GM18861 (cell line): Measurements from ENCODE around the gene MSLN.
"Not testable (repeated sequence)": the region's sequence is repeated elsewhere in the genome, so short reads cannot be mapped to it uniquely, and the experiment has no call there.

Experiments
- ATAC-seq: cut with Tn5 transposase; IDR thresholded peaks from one replicate; pipeline ENCODE4 v1.9.1; 2021; ENCODE audit not compliant: unreplicated experiment

The MSLN gene

DNA sequence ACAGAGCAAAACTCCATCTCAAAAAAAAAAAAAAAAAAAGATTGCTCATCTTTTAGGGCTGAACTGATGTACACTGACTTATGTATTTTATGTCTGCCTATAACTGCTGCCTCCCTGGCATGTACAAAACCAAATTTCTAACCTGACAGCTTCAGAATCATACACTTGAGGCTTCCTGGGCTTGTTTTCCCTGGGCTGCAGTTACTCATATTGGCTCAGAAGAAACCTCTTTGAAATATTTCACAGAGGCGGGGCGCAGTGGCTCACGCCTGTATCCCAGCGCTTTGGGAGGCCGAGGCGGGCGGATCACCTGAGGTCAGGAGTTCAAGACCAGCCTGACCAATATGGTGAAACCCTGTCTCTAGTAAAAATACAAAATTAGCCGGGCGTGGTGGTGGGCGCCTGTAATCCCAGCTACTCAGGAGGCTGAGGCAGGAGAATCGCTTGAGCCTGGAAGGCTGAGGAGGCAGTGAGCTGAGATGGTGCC, 6.4 kb upstream of the MSLN start:
- ATAC-seq = not testable (repeated sequence)

DNA sequence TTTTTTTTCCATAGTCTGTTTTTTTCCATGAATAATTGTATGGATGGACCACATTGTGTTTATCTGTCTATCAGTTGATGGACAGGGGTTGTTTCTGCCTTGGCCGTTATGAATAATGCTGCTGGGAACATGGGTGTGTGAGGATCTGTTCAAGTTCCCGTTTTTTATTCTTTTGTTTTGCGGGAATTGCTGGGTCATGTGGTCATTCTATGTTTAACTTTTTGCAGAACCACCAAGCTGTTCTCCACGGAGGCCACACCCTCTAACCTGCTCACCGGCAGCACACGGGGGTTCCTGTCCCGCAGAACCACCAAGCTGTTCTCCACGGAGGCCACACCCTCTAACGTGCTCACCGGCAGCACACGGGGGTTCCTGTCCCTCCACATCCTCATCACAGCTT, 5.9 kb upstream of the MSLN start:
- no peak for ATAC-seq

DNA sequence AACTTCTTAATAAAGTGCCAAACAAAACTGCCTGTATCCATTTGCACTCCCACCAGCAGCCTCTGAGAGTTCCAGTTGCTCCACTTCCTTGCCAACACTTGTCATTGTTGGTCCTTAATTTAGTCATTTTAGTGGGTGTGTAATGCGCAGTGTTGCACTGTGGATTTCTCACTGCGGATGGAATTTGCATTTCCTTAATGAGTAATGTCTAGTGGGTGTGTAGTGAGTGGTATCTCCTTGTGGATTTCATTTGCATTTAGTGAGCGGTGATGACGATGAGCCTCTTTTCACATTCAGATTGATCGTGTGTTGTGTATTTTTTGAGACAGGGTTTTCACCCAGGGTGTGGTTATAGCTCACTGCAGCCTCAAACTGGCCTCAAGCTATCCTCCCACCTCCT, 4.1 kb upstream of the MSLN start:
- no peak for ATAC-seq

DNA sequence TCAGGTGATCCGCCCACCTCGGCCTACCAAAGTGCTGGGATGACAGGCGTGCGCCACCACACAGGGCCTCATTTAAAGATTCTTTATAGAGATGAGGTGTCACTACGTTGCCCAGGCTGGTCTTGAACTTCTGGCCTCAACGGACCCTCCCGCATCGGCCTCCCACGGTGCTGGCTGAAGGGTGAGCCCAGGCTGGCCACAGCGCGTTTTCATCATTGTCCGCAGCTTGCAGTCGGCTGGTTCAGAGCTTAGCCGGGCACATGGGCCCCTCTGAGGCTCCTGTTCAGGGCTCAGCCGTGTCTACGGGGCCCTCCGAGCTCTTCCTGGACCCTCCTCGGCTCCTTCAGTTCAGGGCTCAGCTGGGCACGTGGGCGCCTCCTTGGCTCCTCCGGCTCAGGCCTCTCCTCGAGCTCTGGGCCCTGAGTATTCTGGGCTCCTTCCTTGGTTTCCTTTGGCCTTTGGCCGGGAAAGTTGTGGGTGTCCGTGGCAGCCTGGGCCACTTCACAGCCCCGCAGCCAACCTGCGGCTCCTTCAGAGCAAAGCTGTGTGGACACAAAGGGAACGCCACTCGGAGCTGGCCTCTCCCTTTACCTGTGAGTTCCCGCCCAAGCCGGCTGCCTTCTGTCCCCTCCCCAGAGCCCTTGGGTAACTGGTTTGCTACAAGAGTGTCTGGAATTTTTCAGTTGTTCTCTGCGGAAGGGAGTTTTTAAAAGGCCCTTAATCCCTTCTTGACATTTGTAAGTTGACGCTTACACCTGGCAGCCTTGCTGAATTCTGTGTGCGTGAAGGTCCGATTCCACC, 1.2 kb upstream of the MSLN start:
- ATAC-seq = no peak

DNA sequence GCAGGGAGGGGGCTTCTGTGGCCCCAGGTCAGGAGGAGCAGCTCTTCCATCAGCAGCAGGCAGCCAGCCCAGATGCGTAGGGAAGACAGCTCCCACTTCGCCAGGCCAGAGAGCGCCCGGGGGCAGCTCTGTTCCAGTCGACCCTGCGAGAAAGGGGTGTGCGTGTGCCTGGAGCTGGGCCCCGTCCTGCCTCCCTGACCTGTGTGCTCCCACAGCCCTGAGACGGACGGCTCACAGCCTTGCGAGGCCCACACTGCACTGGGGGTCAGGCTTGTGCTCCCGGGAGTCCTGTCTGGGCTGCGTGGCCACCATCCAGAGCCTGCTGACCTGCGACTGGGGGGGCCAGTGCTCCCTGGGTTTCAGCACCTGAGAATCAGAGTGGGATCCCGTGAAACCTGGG, 469 bp upstream of the MSLN start:
- ATAC-seq = no peak

DNA sequence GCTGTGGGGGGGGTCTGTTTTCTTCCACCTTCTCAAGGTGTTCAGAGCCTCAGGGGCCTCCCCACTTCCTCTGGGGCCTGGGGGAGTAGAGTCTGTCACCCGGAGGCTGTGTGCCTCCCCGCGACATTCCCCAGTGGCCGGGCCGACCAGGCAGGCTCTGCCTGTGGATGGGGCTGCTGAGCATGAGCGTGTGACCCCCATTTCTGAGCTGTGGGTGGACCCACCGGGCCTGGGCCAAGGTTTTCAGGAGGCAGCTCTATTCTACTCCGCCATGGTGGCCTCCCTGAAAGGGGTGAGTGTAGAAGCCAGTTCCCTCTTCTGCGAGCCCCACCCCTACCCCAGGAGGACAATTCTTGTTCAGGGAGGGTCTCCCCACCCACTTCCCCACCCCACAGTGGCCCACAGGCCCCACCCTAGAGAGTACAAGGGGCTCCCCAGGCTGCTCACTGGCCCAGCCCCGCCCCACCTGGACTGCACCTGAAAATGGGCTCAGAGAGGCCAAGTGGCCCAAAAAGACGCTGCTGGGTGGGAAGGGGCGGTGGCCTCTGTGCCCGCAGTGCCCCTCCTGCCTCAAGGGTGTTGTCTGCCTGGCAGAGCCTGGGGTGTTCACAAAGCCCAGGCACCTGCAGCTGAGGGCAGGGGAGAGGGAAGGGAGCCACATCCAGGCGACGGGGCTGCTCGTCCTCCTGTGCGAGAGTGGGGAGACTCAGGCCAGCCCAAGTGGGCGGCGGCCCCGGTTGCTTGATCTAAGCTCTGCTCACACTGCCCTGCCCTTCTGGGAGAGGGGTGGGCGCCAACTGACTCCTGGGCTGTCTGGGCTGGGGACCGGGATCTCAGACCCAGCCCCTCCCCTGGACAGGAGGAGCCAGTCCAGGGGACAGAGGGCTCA, 1.3 kb downstream of the MSLN start:
- no peak for ATAC-seq

DNA sequence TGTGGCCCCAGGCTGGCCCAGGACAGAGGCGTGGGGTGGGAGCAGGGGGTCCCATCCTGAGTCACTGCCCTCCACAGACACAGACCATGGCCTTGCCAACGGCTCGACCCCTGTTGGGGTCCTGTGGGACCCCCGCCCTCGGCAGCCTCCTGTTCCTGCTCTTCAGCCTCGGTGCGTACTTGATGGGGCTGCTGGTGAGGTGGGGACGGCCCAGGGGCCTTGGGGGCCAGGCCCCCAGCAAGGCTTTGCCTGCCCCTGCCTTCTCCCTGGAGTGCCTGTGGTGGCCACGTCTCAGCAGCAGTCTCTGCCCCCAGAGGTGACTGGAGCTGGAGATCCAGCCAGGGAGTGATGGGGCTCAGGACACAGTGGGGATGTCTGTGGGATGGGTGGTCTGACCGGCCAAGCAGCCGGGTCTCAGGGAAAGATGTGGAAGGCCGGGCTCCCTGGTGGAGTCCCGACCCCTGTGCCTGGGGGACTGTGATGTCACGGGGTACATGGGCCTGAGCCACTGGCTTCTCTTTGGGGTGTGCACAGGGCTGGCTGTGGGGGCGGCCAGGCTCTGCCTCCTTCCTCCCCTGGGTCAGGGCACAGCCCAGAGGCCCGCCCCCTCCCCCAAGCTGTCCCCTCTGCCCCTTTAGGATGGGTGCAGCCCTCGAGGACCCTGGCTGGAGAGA, 2.2 kb downstream of the MSLN start:
- ATAC-seq = no peak

DNA sequence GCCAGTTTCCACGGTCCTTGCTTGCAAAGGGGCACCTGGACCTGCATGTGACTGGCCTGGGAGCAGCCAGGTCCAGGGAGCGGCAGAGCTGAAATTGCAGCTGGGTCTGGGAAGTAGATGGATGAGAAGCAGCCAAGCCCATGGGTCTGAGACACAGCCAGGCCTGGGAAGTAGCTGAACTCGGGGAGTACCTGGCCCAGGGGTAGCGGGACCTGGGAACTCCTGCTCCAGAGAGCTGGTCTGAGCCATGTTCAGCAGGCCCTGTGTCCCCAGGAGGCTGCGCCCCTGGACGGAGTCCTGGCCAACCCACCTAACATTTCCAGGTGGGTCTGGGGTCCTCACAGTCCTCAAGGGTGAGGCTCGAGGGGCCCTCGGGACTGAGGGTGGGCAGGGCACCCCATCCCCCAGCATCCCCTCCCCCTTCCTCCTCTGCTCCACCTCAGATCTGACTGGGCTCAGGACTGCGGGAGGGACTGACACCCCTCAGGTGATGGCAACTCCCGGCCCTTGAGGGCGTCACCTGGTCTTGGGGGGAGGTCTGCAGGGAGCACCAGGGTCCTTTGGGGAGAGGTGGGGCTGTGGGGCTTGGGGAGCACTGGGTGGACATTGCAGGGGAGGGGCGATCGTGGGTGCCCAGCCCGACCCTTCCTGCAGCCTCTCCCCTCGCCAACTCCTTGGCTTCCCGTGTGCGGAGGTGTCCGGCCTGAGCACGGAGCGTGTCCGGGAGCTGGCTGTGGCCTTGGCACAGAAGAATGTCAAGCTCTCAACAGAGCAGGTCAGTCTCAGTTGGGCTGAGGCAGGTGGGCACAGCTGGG, 3.0 kb downstream of the MSLN start:
- ATAC-seq = no peak

DNA sequence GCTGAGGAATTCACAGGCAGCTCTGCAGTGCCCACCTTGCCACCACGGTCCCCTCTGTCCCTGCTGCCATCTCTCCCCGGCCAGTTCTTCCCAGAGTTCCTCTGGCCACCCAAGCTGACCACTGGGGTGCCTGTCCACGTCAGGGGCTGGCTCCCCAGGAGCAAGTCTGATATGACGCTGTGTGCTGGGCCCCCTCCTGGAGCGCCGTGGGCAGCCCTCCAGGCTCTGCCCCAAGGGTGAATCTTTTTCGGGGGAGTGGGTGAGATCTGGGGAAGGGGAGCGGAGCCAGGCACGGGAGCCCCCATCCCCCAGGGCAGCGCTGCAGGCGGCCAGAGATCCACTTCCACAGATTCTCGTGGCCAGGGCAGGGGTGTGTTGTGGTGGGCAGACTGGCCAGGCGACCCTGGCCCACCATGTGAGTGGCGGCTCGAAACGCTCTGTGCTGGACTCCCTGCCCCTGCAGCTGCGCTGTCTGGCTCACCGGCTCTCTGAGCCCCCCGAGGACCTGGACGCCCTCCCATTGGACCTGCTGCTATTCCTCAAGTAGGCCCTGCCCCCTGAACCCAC, 3.7 kb downstream of the MSLN start:
- no peak for ATAC-seq

DNA sequence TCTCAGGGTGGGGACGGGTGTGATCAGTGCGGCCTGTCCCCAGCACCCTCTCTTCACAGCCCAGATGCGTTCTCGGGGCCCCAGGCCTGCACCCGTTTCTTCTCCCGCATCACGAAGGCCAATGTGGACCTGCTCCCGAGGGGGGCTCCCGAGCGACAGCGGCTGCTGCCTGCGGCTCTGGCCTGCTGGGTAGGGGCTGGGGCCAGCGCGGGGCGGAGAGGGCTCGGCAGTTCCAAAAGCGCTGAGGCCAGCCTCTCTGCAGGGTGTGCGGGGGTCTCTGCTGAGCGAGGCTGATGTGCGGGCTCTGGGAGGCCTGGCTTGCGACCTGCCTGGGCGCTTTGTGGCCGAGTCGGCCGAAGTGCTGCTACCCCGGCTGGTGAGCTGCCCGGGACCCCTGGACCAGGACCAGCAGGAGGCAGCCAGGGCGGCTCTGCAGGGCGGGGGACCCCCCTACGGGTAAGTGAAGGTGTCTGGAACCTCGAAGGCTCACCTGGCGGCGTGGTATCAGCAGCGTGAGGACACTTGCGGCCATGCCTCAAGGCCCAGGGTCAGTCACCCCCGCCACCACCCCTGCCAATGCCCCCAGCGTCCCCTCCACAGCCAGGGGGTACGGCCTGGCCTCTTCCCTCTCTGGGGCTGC, 4.4 kb downstream of the MSLN start:
- ATAC-seq = no peak

DNA sequence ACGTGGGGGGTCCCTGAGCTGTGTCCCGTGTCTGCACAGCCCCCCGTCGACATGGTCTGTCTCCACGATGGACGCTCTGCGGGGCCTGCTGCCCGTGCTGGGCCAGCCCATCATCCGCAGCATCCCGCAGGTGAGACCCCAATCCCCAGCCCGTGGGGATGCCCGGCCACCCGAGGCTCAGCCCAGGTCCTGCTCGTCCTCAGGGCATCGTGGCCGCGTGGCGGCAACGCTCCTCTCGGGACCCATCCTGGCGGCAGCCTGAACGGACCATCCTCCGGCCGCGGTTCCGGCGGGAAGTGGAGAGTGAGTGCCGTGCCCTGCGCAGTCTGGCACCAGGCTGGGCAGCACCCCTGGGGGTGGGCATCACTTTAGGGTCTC, 4.9 kb downstream of the MSLN start:
- ATAC-seq = no peak

DNA sequence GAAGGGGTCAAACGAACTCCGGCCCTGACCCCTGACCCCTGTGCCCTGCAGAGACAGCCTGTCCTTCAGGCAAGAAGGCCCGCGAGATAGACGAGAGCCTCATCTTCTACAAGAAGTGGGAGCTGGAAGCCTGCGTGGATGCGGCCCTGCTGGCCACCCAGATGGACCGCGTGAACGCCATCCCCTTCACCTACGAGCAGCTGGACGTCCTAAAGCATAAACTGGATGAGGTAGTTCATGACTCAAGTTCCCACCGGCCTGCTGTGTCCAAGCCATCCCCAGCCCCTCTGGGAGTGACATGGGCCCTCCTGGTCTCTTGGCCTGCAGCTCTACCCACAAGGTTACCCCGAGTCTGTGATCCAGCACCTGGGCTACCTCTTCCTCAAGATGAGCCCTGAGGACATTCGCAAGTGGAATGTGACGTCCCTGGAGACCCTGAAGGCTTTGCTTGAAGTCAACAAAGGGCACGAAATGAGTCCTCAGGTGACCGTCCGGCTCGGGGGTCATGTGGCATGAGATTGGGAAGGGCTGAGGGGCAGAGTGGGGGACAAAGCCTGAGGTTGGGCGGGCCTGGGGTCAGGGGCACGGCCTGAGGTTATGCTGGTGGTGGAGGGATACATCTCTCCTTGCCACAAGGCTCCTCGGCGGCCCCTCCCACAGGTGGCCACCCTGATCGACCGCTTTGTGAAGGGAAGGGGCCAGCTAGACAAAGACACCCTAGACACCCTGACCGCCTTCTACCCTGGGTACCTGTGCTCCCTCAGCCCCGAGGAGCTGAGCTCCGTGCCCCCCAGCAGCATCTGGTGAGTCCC, 5.7 kb downstream of the MSLN start:
- no peak for ATAC-seq

DNA sequence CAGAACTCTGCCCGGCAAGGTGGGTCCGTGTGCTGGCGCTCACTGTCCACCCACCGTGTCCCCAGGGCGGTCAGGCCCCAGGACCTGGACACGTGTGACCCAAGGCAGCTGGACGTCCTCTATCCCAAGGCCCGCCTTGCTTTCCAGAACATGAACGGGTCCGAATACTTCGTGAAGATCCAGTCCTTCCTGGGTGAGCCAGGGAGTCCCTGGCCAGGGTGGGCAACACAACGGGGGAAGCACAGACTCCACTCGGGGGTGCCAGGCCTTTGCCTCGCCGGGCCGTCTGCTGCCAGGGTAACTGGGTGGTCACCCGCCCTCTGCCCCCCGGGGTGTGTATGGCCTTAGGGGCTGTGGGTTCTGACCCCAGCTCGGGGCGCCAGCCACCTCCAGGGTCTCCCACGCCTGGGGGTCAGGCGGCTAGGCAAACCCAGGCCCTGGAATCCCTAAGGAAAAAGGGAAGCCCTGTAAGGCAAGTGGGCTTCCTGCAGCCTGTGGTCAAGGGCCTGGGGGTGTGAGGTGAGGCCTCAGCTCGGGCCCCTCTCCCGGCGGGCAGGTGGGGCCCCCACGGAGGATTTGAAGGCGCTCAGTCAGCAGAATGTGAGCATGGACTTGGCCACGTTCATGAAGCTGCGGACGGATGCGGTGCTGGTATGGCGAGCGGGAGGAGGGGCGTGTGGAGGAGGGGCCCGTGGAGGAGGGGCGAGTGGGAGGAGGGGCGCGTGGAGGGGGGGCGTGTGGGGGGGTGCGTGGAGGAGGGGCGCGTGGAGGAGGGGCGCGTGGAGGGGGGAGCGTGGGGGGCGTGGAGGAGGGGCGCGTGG, 6.5 kb downstream of the MSLN start:
- no peak for ATAC-seq

DNA sequence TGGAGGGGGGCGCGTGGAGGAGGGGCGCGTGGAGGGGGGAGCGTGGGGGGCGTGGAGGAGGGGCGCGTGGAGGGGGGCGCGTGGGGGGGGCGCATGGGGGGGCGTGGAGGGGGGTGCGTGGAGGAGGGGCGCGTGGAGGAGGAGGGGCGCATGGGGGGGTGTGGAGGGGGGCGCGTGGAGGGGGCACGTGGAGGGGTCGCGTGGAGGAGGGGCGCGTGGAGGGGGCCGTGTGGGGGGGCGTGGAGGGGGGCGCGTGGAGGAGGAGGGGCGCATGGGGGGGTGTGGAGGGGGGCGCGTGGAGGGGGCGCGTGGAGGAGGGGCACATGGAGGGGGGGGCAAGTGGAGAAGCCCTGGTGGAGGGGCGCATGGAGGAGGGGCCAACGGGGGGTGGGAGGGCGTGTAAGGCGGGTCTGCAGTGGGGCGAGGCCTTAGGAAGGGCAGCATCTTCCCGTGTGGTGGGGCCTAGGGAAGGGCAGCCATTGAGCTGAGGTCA, 7.3 kb downstream of the MSLN start:
- no peak for ATAC-seq

DNA sequence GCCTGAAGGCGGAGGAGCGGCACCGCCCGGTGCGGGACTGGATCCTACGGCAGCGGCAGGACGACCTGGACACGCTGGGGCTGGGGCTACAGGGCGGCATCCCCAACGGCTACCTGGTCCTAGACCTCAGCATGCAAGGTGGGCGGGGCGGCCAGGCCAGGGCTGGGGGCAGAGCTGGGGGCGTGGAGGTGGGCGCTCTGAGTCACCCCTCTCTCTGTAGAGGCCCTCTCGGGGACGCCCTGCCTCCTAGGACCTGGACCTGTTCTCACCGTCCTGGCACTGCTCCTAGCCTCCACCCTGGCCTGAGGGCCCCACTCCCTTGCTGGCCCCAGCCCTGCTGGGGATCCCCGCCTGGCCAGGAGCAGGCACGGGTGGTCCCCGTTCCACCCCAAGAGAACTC, 7.9 kb downstream of the MSLN start:
- no peak for ATAC-seq

DNA sequence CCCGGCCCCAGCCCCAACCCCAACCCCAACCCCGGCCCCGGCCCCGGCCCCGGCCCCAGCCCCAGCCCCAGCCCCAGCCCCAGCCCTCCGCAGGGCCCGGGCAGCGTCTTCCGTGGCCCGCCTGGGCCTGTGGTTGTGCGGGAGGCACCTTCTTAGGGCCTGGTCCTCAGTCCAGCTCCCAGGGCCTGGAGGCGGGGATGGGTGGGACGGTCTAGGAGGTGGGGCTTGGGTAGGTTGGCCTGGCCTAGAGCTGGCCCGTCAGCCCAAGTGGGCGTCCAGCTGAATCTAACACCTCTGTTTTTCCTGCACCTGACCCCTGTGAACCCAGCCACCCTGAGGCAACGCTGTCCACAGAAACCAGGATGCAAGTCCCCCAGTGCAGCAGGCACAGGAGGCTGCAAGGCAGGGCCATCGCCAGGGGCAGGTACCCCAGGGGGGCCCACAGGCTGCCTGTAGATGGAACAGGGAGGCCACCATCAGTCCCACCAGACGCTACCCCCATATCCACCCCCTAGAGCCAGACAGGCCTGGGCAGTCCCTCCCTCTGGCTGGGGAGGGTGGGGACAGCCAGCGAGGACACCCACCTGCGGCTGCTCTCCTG, 8.8 kb downstream of the MSLN start:
- ATAC-seq = no peak

DNA sequence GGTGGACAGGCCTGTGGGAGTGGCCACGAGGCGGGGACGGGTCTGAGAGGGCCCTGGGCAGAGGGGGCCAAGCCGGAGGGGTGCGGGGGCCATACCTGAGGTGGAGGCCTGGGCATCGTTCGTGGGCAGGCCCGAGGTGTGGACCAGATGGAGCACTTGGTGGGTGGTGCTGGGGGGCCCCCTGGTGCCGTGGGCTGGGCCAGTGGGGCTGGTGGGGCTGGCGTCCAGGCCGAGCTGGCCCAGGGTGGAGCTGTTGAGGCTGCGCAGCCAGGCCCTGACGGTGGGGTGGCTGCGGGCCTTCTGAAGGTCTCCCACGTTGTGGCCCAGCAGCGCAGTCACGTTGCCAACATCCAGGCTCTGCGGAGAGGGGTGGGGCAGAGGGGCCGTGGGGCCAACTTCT, 9.4 kb downstream of the MSLN start:
- ATAC-seq = no peak

DNA sequence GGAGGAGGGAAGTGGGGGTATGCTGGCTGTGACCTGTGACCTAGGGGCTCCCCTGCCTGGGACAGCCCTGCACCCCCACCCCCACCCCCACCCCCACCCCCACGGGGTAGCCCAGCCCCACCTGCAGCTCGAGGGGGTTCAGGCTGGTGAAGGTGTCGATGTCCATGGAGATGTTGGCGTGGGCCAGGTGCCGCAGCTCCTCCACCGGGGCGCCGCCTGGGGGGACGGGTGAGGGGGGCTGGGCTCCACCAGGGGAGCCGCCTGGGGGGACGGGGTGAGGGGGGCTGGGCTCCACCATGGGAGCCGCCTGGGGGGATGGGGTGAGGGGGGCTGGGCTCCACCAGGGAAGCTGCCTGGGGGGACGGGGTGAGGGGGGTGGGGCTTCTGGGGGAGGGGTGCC, 9.9 kb downstream of the MSLN start:
- ATAC-seq = no peak
